Hepatocyte (in vitro differentiated cells): ENCODE data around the gene RNASE11. TPM values are rescaled to one million over a fixed set of nuclear protein-coding genes. Genes with fewer than 3 reads are reported as not detected.

ENCODE experiments used
- DNase-seq: peaks from one replicate; pipeline ENCODE4 v3.0.0-alpha.2; 2016; ENCODE audit warnings: low spot score
- H2AFZ ChIP-seq: fragments of 200-600 bp; sonication (generic); 2 replicates; pipeline ENCODE4 v1.6.0; 2016; ENCODE audit warnings: antibody characterized with exemption, mild to moderate bottlenecking
- H3K27ac ChIP-seq: fragments of 200-600 bp; sonication (generic); 2 replicates; pipeline ENCODE4 v1.5.1; 2016; ENCODE audit warnings: mild to moderate bottlenecking
- H3K27me3 ChIP-seq: fragments of 200-600 bp; sonication (generic); 2 replicates; pipeline ENCODE4 v1.6.1; 2016
- H3K36me3 ChIP-seq: fragments of 200-600 bp; sonication (generic); replicated peaks from 2 replicates; pipeline ENCODE4 v1.5.1; 2016; ENCODE audit warnings: low read depth; ENCODE audit not compliant: insufficient read depth
- H3K4me1 ChIP-seq: fragments of 200-600 bp; sonication (generic); 2 replicates; pipeline ENCODE4 v1.5.1; 2016; ENCODE audit warnings: mild to moderate bottlenecking, moderate library complexity; ENCODE audit not compliant: insufficient read depth
- H3K4me2 ChIP-seq: fragments of 200-600 bp; sonication (generic); 2 replicates; pipeline ENCODE4 v1.6.0; 2016
- H3K4me3 ChIP-seq: fragments of 200-600 bp; sonication (generic); 2 replicates; pipeline ENCODE4 v1.5.1; 2016; ENCODE audit warnings: mild to moderate bottlenecking
- H3K79me2 ChIP-seq: fragments of 200-600 bp; sonication (generic); 2 replicates; pipeline ENCODE4 v1.6.0; 2017; ENCODE audit warnings: mild to moderate bottlenecking
- H3K9me2 ChIP-seq: fragments of 200-600 bp; sonication (generic); replicated peaks from 2 replicates; pipeline ENCODE4 v1.6.0; 2017; ENCODE audit warnings: mild to moderate bottlenecking; ENCODE audit not compliant: insufficient read depth
- H3K9me3 ChIP-seq: fragments of 200-600 bp; sonication (generic); 2 replicates; pipeline ENCODE4 v1.5.1; 2016; ENCODE audit warnings: low read depth, mild to moderate bottlenecking
- H4K20me1 ChIP-seq: fragments of 200-600 bp; sonication (generic); 2 replicates; pipeline ENCODE4 v1.6.0; 2016; ENCODE audit warnings: mild to moderate bottlenecking; ENCODE audit not compliant: insufficient read depth, poor library complexity, severe bottlenecking
- EZH2 ChIP-seq: fragments of 200-600 bp; sonication (generic); IDR thresholded peaks from 2 replicates; pipeline ENCODE4 v1.6.1; 2016; ENCODE audit warnings: antibody characterized with exemption, mild to moderate bottlenecking, borderline replicate concordance
- EZH2phosphoT487 ChIP-seq: fragments of 200-600 bp; sonication (generic); IDR thresholded peaks from one replicate; pipeline ENCODE4 v1.6.1; 2018; ENCODE audit warnings: antibody characterized with exemption, mild to moderate bottlenecking, low read depth, moderate library complexity; ENCODE audit not compliant: unreplicated experiment, severe bottlenecking
- WGBS: methylation state at CpG from one replicate; pipeline ENCODE4 v1.1.6; 2016; ENCODE audit warnings: low lambda C conversion rate; ENCODE audit errors: missing lambda C conversion rate; 5-methylcytosine and 5-hydroxymethylcytosine counted together
- polyA plus RNA-seq: library from polyadenylated mRNA; unstranded; fragments of >200 nt; fragmentation: Nextera tagmentation; extraction: Ambion mirVana; gene quantifications from 2 replicates; pipeline ENCODE4 v1.2.1, GENCODE V29; 2016
- total RNA-seq: library from RNA; depleted of rRNA; stranded (reverse); fragments of >200 nt; gene quantifications from 2 replicates; pipeline ENCODE4 v1.2.3, GENCODE V29; 2014
- TF ChIP-seq, protein P1 (sequence below): fragments of 200-600 bp; sonication (generic); IDR thresholded peaks from 2 replicates; pipeline ENCODE4 v1.5.1; 2016; ENCODE audit warnings: antibody characterized with exemption, mild to moderate bottlenecking; ENCODE audit not compliant: poor library complexity

Gene RNASE11
- total and polyA plus RNA-seq, 2 experiments from 2014 or later: not detected

DNA sequence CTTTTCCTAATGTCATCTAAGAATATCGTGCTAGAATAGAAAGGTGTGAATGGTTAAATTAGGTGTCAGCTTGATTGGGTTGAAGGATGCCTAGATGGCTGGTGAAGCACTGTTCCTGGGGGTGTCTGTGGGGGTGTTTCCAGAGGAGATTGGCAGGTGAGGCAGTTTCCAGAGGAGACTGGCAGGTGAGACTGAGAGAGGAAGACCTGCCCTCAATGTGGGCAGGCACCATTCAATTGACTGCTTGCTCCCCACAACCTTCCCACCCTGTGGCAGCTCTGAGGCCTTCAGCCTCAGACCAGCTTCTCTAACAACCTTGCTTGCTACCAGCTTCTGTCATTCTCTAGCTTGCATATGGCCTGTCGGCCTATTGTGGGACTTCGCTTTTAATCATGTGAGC is 36.2 kb downstream of the RNASE11 start:
- H3K4me1 ChIP-seq: peaks cover under 1% of the 10 kb centered on the region
- no peak overlapping the region for H3K4me3 ChIP-seq
- H3K9me2 ChIP-seq: no peaks in the 10 kb centered on the region
- DNase-seq: no peak
- no peak for TF ChIP-seq EZH2phosphoT487
- TF ChIP-seq, protein P1, sequence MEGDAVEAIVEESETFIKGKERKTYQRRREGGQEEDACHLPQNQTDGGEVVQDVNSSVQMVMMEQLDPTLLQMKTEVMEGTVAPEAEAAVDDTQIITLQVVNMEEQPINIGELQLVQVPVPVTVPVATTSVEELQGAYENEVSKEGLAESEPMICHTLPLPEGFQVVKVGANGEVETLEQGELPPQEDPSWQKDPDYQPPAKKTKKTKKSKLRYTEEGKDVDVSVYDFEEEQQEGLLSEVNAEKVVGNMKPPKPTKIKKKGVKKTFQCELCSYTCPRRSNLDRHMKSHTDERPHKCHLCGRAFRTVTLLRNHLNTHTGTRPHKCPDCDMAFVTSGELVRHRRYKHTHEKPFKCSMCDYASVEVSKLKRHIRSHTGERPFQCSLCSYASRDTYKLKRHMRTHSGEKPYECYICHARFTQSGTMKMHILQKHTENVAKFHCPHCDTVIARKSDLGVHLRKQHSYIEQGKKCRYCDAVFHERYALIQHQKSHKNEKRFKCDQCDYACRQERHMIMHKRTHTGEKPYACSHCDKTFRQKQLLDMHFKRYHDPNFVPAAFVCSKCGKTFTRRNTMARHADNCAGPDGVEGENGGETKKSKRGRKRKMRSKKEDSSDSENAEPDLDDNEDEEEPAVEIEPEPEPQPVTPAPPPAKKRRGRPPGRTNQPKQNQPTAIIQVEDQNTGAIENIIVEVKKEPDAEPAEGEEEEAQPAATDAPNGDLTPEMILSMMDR: no peak
- no peak for TF ChIP-seq EZH2
- H3K9me3 ChIP-seq: no peaks in the 10 kb centered on the region
- H3K79me2 ChIP-seq: no peaks in the 10 kb centered on the region
- H3K27me3 ChIP-seq: no peaks in the 10 kb centered on the region
- H2AFZ ChIP-seq: no peak overlapping the region
- no peaks in the 10 kb centered on the region for H3K36me3 ChIP-seq
- H4K20me1 ChIP-seq: no peaks in the 10 kb centered on the region
- WGBS: 93% methylated on average over 3 of the region's 3 CpGs
- no peak overlapping the region for H3K27ac ChIP-seq
- no peak overlapping the region for H3K4me2 ChIP-seq

GRCh38 chr14:20550926-20551325 is 36.9 kb downstream of the RNASE11 start:
- no peak overlapping the region for H2AFZ ChIP-seq
- no peaks in the 10 kb centered on the region for H3K9me2 ChIP-seq
- peaks cover 7% of the 10 kb centered on the region for H3K4me1 ChIP-seq
- WGBS: 95% methylated on average over 2 of the region's 2 CpGs
- H4K20me1 ChIP-seq: no peaks in the 10 kb centered on the region
- no peaks in the 10 kb centered on the region for H3K27me3 ChIP-seq
- no peak overlapping the region for H3K4me3 ChIP-seq
- H3K27ac ChIP-seq: no peak overlapping the region
- no peaks in the 10 kb centered on the region for H3K36me3 ChIP-seq
- no peak for DNase-seq
- H3K4me2 ChIP-seq: no peak overlapping the region
- H3K79me2 ChIP-seq: no peaks in the 10 kb centered on the region
- H3K9me3 ChIP-seq: no peaks in the 10 kb centered on the region
- TF ChIP-seq, protein P1: no peak
- TF ChIP-seq EZH2: no peak
- no peak for TF ChIP-seq EZH2phosphoT487

DNA sequence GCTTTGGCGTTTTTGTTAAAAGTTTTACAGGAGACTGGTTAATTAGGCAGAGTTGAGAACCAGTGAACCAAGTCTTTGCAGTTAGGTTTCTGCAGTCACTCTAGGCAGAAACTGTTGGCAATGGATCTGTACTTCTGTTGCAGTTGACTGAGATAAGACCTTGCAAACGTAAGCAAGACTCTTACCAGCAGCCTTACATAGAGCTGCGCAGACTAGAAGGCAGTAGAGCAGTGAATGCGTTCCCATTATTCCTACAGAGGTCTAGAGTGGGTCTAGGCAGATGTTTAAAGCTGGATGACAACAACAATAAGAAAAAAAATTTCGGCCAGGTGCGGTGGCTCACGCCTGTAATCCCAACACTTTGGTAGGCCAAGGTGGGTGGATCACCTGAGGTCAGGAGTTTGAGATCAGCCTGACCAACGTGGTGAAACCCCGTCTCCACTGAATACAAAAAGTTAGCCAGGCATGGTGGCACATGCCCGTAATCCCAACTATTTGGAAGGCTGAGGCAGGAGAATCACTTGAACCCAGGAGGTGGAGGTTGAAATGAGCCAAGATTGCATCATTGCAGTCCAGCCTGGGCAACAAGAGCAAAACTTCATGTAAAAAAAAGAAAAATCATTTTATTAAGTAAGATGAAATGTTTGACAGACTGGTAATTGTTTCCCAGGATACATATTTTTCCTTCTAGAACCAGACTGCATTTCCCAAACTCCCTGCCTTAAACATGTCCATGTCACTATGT is 39.2 kb downstream of the RNASE11 start:
- H3K9me3 ChIP-seq: no peaks in the 10 kb centered on the region
- WGBS: 91% methylated on average over 10 of the region's 10 CpGs
- peaks cover 7% of the 10 kb centered on the region for H3K4me1 ChIP-seq
- H4K20me1 ChIP-seq: no peaks in the 10 kb centered on the region
- no peak overlapping the region for H3K27ac ChIP-seq
- no peak for DNase-seq
- no peak overlapping the region for H3K4me3 ChIP-seq
- no peak overlapping the region for H2AFZ ChIP-seq
- no peaks in the 10 kb centered on the region for H3K36me3 ChIP-seq
- TF ChIP-seq EZH2 (no peak), EZH2phosphoT487 (no peak)
- TF ChIP-seq, protein P1: no peak
- no peak overlapping the region for H3K4me2 ChIP-seq
- no peaks in the 10 kb centered on the region for H3K79me2 ChIP-seq
- H3K9me2 ChIP-seq: no peaks in the 10 kb centered on the region
- H3K27me3 ChIP-seq: no peaks in the 10 kb centered on the region
